H9 (cell line): ENCODE data around the gene DCLK2. TPM values are rescaled to one million over a fixed set of nuclear protein-coding genes. Genes with fewer than 3 reads are reported as not detected.

ENCODE experiments used
- DNase-seq: peaks from one replicate; pipeline ENCODE4 v3.0.0-alpha.2; 2017
- H2AFZ ChIP-seq: one replicate; pipeline ENCODE4 v1.6.1; 2013; ENCODE audit warnings: mild to moderate bottlenecking, low read length, control low read depth, moderate library complexity
- H2AK5ac ChIP-seq: 2 replicates; pipeline ENCODE4 v1.6.1; 2013; ENCODE audit warnings: low read length, control low read depth, mixed read lengths; ENCODE audit not compliant: insufficient read length
- H2BK120ac ChIP-seq: one replicate; pipeline ENCODE4 v1.6.1; 2013; ENCODE audit warnings: low read depth, mild to moderate bottlenecking, low read length, control low read depth, inconsistent platforms; ENCODE audit not compliant: poor library complexity, severe bottlenecking
- H2BK12ac ChIP-seq: 2 replicates; pipeline ENCODE4 v1.6.1; 2013; ENCODE audit warnings: low read length, control low read depth, mixed read lengths, low read depth; ENCODE audit not compliant: insufficient read length
- H2BK15ac ChIP-seq: 2 replicates; pipeline ENCODE4 v1.6.1; 2013; ENCODE audit warnings: low read depth, low read length, control low read depth
- H2BK20ac ChIP-seq: one replicate; pipeline ENCODE4 v1.6.1; 2013; ENCODE audit warnings: low read depth, mild to moderate bottlenecking, low read length, control low read depth, inconsistent platforms; ENCODE audit not compliant: poor library complexity, severe bottlenecking
- H2BK5ac ChIP-seq: 2 replicates; pipeline ENCODE4 v1.6.1; 2013; ENCODE audit warnings: low read length, control low read depth, mixed read lengths; ENCODE audit not compliant: insufficient read length
- H3K14ac ChIP-seq: 2 replicates; pipeline ENCODE4 v1.6.1; 2013; ENCODE audit warnings: low read length, control low read depth; ENCODE audit not compliant: insufficient read depth
- H3K18ac ChIP-seq: 2 replicates; pipeline ENCODE4 v1.6.1; 2013; ENCODE audit warnings: low read depth, mild to moderate bottlenecking, mixed read lengths, low read length, control low read depth; ENCODE audit not compliant: insufficient read length
- H3K23ac ChIP-seq: 2 replicates; pipeline ENCODE4 v1.6.1; 2013; ENCODE audit warnings: low read length, control low read depth, mixed read lengths, low read depth; ENCODE audit not compliant: insufficient read length
- H3K23me2 ChIP-seq: 2 replicates; pipeline ENCODE4 v1.6.1; 2013; ENCODE audit warnings: low read depth, mild to moderate bottlenecking, mixed read lengths, low read length, control low read depth; ENCODE audit not compliant: insufficient read length, poor library complexity, severe bottlenecking
- H3K27ac ChIP-seq: 2 replicates; pipeline ENCODE4 v1.5.1; 2013; ENCODE audit warnings: low read length, control low read depth, mixed read lengths, low read depth; ENCODE audit not compliant: insufficient read length
- H3K27me3 ChIP-seq: 2 replicates; pipeline ENCODE4 v1.6.1; 2013; ENCODE audit warnings: low read length, control low read depth, inconsistent platforms; ENCODE audit not compliant: insufficient read depth
- H3K4ac ChIP-seq: 2 replicates; pipeline ENCODE4 v1.6.1; 2013; ENCODE audit warnings: low read depth, mild to moderate bottlenecking, control low read depth, inconsistent platforms, low read length, moderate library complexity
- H3K4me1 ChIP-seq: 2 replicates; pipeline ENCODE4 v1.6.1; 2013; ENCODE audit warnings: low read length, control low read depth, inconsistent platforms; ENCODE audit not compliant: insufficient read depth
- H3K4me2 ChIP-seq: 2 replicates; pipeline ENCODE4 v1.6.1; 2013; ENCODE audit warnings: low read length, control low read depth, mixed read lengths; ENCODE audit not compliant: insufficient read length, insufficient read depth
- H3K56ac ChIP-seq: 2 replicates; pipeline ENCODE4 v1.6.1; 2013; ENCODE audit warnings: low read depth, mild to moderate bottlenecking, mixed read lengths, low read length, control low read depth; ENCODE audit not compliant: insufficient read length
- H3K79me1 ChIP-seq: 2 replicates; pipeline ENCODE4 v1.6.1; 2013; ENCODE audit warnings: low read depth, mild to moderate bottlenecking, moderate library complexity, low read length, control low read depth, inconsistent platforms; ENCODE audit not compliant: insufficient read depth, poor library complexity, severe bottlenecking
- H3K79me2 ChIP-seq: 2 replicates; pipeline ENCODE4 v1.6.1; 2013; ENCODE audit warnings: low read length, control low read depth, inconsistent platforms; ENCODE audit not compliant: insufficient read depth
- H3K9ac ChIP-seq: 2 replicates; pipeline ENCODE4 v1.6.1; 2013; ENCODE audit warnings: low read length, control low read depth, mixed read lengths; ENCODE audit not compliant: insufficient read length; ENCODE audit errors: extremely low read depth
- H3K9me3 ChIP-seq: one replicate; pipeline ENCODE4 v1.6.1; 2013; ENCODE audit warnings: low read depth, low read length, inconsistent platforms; ENCODE audit not compliant: control insufficient read depth
- H3T11ph ChIP-seq: one replicate; pipeline ENCODE4 v1.6.1; 2013; ENCODE audit warnings: mild to moderate bottlenecking, low read length, control low read depth, inconsistent platforms
- H4K20me1 ChIP-seq: one replicate; pipeline ENCODE4 v1.6.1; 2013; ENCODE audit not compliant: control insufficient read depth, insufficient read length, insufficient read depth
- H4K5ac ChIP-seq: 2 replicates; pipeline ENCODE4 v1.6.1; 2013; ENCODE audit warnings: low read depth, mild to moderate bottlenecking, mixed read lengths, low read length, control low read depth; ENCODE audit not compliant: insufficient read length
- H4K8ac ChIP-seq: replicated peaks from 2 replicates; pipeline ENCODE4 v1.6.1; 2013; ENCODE audit warnings: low read length, control low read depth, mixed read lengths, low read depth; ENCODE audit not compliant: insufficient read length
- H4K91ac ChIP-seq: 2 replicates; pipeline ENCODE4 v1.6.1; 2013; ENCODE audit warnings: low read depth, mild to moderate bottlenecking, moderate library complexity, mixed read lengths, low read length, control low read depth; ENCODE audit not compliant: insufficient read length
- H3K27ac Mint-ChIP-seq, 3 experiments: 2 replicates in 2 of 3; 3 replicates in 1 of 3; pipeline ENCODE4 v1.8.0; 2020 to 2021; ENCODE audit warnings: mixed read lengths in 3 of 3, mild to moderate bottlenecking in 1 of 3, moderate library complexity in 1 of 3
- H3K27me3 Mint-ChIP-seq: 2 replicates; pipeline ENCODE4 v1.8.0; 2021; ENCODE audit warnings: low read depth, mild to moderate bottlenecking, moderate library complexity, mixed read lengths
- H3K36me3 Mint-ChIP-seq, 3 experiments: 2 replicates in 2 of 3; 3 replicates in 1 of 3; pipeline ENCODE4 v1.8.0; 2020 to 2021; ENCODE audit warnings: low read depth in 3 of 3, mixed read lengths in 3 of 3; ENCODE audit not compliant: insufficient read depth in 1 of 3
- H3K4me1 Mint-ChIP-seq, 2 experiments: 2 replicates each; pipeline ENCODE4 v1.8.0; 2020; ENCODE audit warnings: mixed read lengths in 2 of 2
- H3K4me3 Mint-ChIP-seq, 2 experiments: 2 replicates in 1 of 2; 3 replicates in 1 of 2; pipeline ENCODE4 v1.8.0; 2020 to 2021; ENCODE audit warnings: mild to moderate bottlenecking in 2 of 2, mixed read lengths in 2 of 2, moderate library complexity in 1 of 2
- H3K9me3 Mint-ChIP-seq, 2 experiments: 2 replicates in 1 of 2; 3 replicates in 1 of 2; pipeline ENCODE4 v1.8.0; 2020; ENCODE audit warnings: mild to moderate bottlenecking in 2 of 2, mixed read lengths in 2 of 2, moderate library complexity in 1 of 2
- CTCF ChIP-seq: fragments of 200-600 bp; sonication (generic); conservative IDR thresholded peaks from 3 replicates; pipeline ENCODE4 v1.8.0; 2021; ENCODE audit warnings: antibody characterized with exemption, mild to moderate bottlenecking
- WGBS: extraction: QIAGEN DNeasy Blood & Tissue Kit; methylation state at CpG from one replicate; pipeline ENCODE4 v1.1.7; 2013; ENCODE audit warnings: missing lambda C conversion rate, low lambda C conversion rate, mixed read lengths; ENCODE audit not compliant: insufficient read length; ENCODE audit errors: extremely low coverage; 5-methylcytosine and 5-hydroxymethylcytosine counted together
- total RNA-seq: library from RNA; stranded (reverse); gene quantifications from 2 replicates; pipeline ENCODE4 v1.2.1, GENCODE V29; 2021

Gene DCLK2
- total RNA-seq, 1 experiment from 2014 or later, result 0.33 TPM

- no peak overlapping the region for H2BK5ac ChIP-seq
These were observed 131.0 kb downstream of the DCLK2 start for GRCh38 chr4:150209140-150209829.

More at GRCh38 chr4:150209140-150209829, 131.0 kb downstream of the DCLK2 start:
- Histone ChIP-seq H3K56ac (no peak overlapping the region), H2AK5ac (no peak overlapping the region), H3T11ph (no peak overlapping the region), H3K4ac (no peak overlapping the region), H2AFZ (no peak overlapping the region), H2BK20ac (no peak overlapping the region), H4K8ac (no peak overlapping the region), H3K79me2 (no peaks in the 10 kb centered on the region), H3K27ac (no peak overlapping the region), H3K9ac (no peak overlapping the region), H3K9me3 (no peaks in the 10 kb centered on the region), H2BK15ac (no peak overlapping the region), H3K4me2 (no peak overlapping the region), H3K4me1 (no peaks in the 10 kb centered on the region), H4K91ac (no peak overlapping the region), H2BK12ac (no peak overlapping the region), H2BK120ac (no peak overlapping the region), H3K27me3 (no peaks in the 10 kb centered on the region), H3K18ac (no peak overlapping the region), H3K23me2 (no peaks in the 10 kb centered on the region), H4K20me1 (no peaks in the 10 kb centered on the region), H3K14ac (no peak overlapping the region), H3K23ac (no peak overlapping the region), H3K79me1 (no peaks in the 10 kb centered on the region), H4K5ac (no peak overlapping the region)
- H3K27ac Mint-ChIP-seq, result no peak overlapping the region
- no CpG with 5 or more reads among the region's 6 CpGs for WGBS
- TF ChIP-seq CTCF, result peak; percentile 61; the same call in 2 of the 3 replicates
- no peaks in the 10 kb centered on the region; the same call in 1 of the 2 replicates for H3K27me3 Mint-ChIP-seq
- H3K9me3 Mint-ChIP-seq, result no peaks in the 10 kb centered on the region
- DNase-seq, result peak; percentile 59
- H3K36me3 Mint-ChIP-seq, result no peaks in the 10 kb centered on the region
- 0 out of 4 replicates have a peak, but pooled peaks cover 0 to 3% of the 10 kb centered on the region in 2 experiments for H3K4me1 Mint-ChIP-seq
- H3K4me3 Mint-ChIP-seq, result no peak overlapping the region
